HEK293T (cell line): ENCODE results near the gene CLASP1.

Experiments
- BHLHE40 ChIP-seq: fragments of 450-650 bp; IDR thresholded peaks from 2 replicates; pipeline ENCODE4 v1.6.1; 2016; ENCODE audit warnings: mild to moderate bottlenecking, moderate library complexity, borderline replicate concordance
- FOXM1 ChIP-seq: fragments of 450-650 bp; IDR thresholded peaks from 2 replicates; pipeline ENCODE4 v1.6.1; 2017; ENCODE audit warnings: mild to moderate bottlenecking, borderline replicate concordance
- L3MBTL2 ChIP-seq: fragments of 450-650 bp; conservative IDR thresholded peaks from 2 replicates; pipeline ENCODE4 v1.6.1; 2016; ENCODE audit warnings: mild to moderate bottlenecking
- NFRKB ChIP-seq: fragments of 450-650 bp; IDR thresholded peaks from 2 replicates; pipeline ENCODE4 v1.6.1; 2016; ENCODE audit warnings: mild to moderate bottlenecking, moderate library complexity
- SP1 ChIP-seq: fragments of 450-650 bp; IDR thresholded peaks from 2 replicates; pipeline ENCODE4 v1.6.1; 2017
- TARDBP ChIP-seq: fragments of 450-650 bp; IDR thresholded peaks from 2 replicates; pipeline ENCODE4 v1.6.1; 2016

GRCh38 chr2:121365061-121365460 is 284.2 kb downstream of the CLASP1 start:
- TF ChIP-seq L3MBTL2 (no peak), NFRKB (no peak), TARDBP (no peak), BHLHE40 (no peak), SP1 (no peak), FOXM1 (no peak)
